CD4-positive, alpha-beta memory T cell (primary cell): Measurements from ENCODE around the gene MITF. TPM values are rescaled to one million over a fixed set of nuclear protein-coding genes. Genes with fewer than 3 reads are reported as not detected.

Source experiments
- CTCF ChIA-PET: fragments of 350-600 bp; sonication (Branson Sonifier 250); formaldehyde crosslinking; loops from one replicate; lab custom pipeline; 2021; ENCODE audit warnings: inconsistent platforms; ENCODE audit not compliant: partially characterized antibody; lab: Charles Lee
- POLR2A ChIA-PET: fragments of 350-600 bp; sonication (Branson Sonifier 250); formaldehyde crosslinking; loops from one replicate; lab custom pipeline; 2021; ENCODE audit not compliant: partially characterized antibody; lab: Charles Lee
- DNase-seq, 5 donors: peaks; one replicate each; pipeline versions ENCODE4 v3.0.0 to v3.0.0-alpha.2; 2020 to 2022; ENCODE audit warnings: mixed read lengths in 1 of 5
- H3K27ac ChIP-seq: one replicate; pipeline ENCODE4 v1.7.0; 2013; ENCODE audit warnings: low read depth, low read length
- H3K27me3 ChIP-seq: 2 replicates; pipeline ENCODE4 v1.7.0; 2013; ENCODE audit warnings: mild to moderate bottlenecking, low read length, moderate library complexity; ENCODE audit not compliant: insufficient read depth
- H3K36me3 ChIP-seq: 2 replicates; pipeline ENCODE4 v1.7.0; 2013; ENCODE audit warnings: mild to moderate bottlenecking, low read length, moderate library complexity; ENCODE audit not compliant: insufficient read depth
- H3K4me1 ChIP-seq: 2 replicates; pipeline ENCODE4 v1.7.0; 2013; ENCODE audit warnings: mild to moderate bottlenecking, low read length, moderate library complexity; ENCODE audit not compliant: insufficient read depth
- H3K4me3 ChIP-seq, 2 donors: one replicate each; pipeline ENCODE4 v1.7.0; 2013; ENCODE audit warnings: low read length in 2 of 2, mild to moderate bottlenecking in 1 of 2
- H3K9me3 ChIP-seq, 2 donors: one replicate each; pipeline ENCODE4 v1.7.0; 2013; ENCODE audit warnings: low read length in 2 of 2, control low read depth in 1 of 2; ENCODE audit not compliant: control insufficient read depth in 1 of 2
- H3K27ac Mint-ChIP-seq, 7 donors: one replicate each; pipeline ENCODE4 v1.8.0; 2020 to 2021; ENCODE audit warnings: mixed read lengths in 7 of 7, mild to moderate bottlenecking in 6 of 7, inconsistent platforms in 3 of 7, moderate library complexity in 3 of 7
- H3K27me3 Mint-ChIP-seq, 2 donors: one replicate each; pipeline ENCODE4 v1.8.0; 2020 to 2021; ENCODE audit warnings: mixed read lengths in 2 of 2
- H3K36me3 Mint-ChIP-seq, 2 donors: one replicate each; pipeline ENCODE4 v1.8.0; 2020 to 2021; ENCODE audit warnings: mixed read lengths in 2 of 2, inconsistent platforms in 1 of 2, mild to moderate bottlenecking in 1 of 2
- H3K4me1 Mint-ChIP-seq, 4 donors: one replicate each; pipeline ENCODE4 v1.8.0; 2020 to 2021; ENCODE audit warnings: mixed read lengths in 4 of 4, mild to moderate bottlenecking in 1 of 4
- H3K4me3 Mint-ChIP-seq, 8 donors: one replicate each; pipeline ENCODE4 v1.8.0; 2020 to 2021; ENCODE audit warnings: mixed read lengths in 8 of 8, mild to moderate bottlenecking in 7 of 8, moderate library complexity in 6 of 8, inconsistent platforms in 3 of 8
- H3K9me3 Mint-ChIP-seq, 8 donors: one replicate each; pipeline ENCODE4 v1.8.0; 2020 to 2021; ENCODE audit warnings: mixed read lengths in 8 of 8, mild to moderate bottlenecking in 5 of 8, inconsistent platforms in 3 of 8, moderate library complexity in 1 of 8
- intact Hi-C: fragments of 100-400 bp; cut with micrococcal nuclease; formaldehyde crosslinking; loops from one replicate; pipeline ENCODE4 v1.15.1; 2023
- polyA plus RNA-seq, 2 donors: library from polyadenylated mRNA; unstranded; fragments of 300-500 nt; fragmentation: Illumina TruSeq; gene quantifications; one replicate each; pipeline ENCODE4 v1.2.3, GENCODE V29; 2021
- total RNA-seq, 2 experiments: library from RNA; stranded (reverse); gene quantifications; one replicate each; pipeline ENCODE4 v1.2.3, GENCODE V29; 2021

MITF gene
- total and polyA plus RNA-seq, 4 experiments from 2014 or later: 0.80 to 1.5 TPM; not detected in 2

DNA sequence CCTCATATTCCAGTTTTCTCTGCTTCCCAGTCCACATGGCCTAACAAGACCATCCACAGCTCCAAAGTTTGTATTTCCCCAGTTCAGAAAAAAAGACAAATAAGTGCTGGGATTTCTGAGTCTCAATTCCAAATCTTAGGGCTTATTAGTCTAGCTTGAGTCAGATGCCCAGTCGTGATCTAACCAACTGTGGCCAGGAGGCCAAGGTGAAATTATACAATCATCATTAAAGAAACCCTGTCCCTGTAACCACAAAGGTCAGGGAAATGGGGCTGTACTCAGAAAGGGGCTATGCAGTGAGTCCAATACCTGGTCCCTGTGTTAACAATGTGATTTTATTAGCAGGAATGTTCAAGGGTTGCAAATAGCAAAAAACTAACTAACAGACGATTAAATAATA, 40.5 kb upstream of the MITF start:
- ChIA-PET POLR2A (no interaction called here), CTCF (no interaction called here)
- Histone ChIP-seq H3K9me3 (no peaks in the 10 kb centered on the region), H3K27ac (no peak overlapping the region), H3K4me3 (no peak overlapping the region), H3K4me1 (no peaks in the 10 kb centered on the region), H3K36me3 (no peaks in the 10 kb centered on the region), H3K27me3 (no peaks in the 10 kb centered on the region)
- no peak overlapping the region for H3K27ac Mint-ChIP-seq
- no peak overlapping the region for H3K4me3 Mint-ChIP-seq
- no peaks in the 10 kb centered on the region for H3K36me3 Mint-ChIP-seq
- intact Hi-C loops: no loop called here
- H3K27me3 Mint-ChIP-seq: no peaks in the 10 kb centered on the region
- H3K4me1 Mint-ChIP-seq: no peaks in the 10 kb centered on the region
- no peak for DNase-seq
- H3K9me3 Mint-ChIP-seq: peaks cover 0 to 17% (median 4%) of the 10 kb centered on the region in 8 donors

DNA sequence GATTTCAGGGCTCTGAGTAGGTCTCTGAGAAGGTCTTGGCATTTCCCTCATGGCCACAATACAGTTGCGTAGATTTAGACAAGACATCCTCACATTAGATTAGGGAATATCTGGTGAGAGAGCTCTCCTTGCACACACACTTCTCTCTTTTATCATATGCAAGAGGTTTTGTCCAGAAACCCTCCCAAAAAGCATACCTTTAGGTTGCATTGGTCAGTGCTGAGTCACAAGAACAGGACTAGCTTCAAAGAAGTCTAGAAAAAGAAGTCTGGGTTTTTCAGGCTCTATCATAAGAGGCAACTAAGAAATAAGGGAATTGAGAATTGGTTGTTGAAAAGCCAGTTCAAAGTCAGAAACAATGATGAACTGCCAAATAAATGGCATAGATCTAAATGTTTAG, 40.1 kb upstream of the MITF start:
- CTCF ChIA-PET: no interaction called here
- POLR2A ChIA-PET: no interaction called here

GRCh38 chr3:69700949-69701348, 38.3 kb upstream of the MITF start:
- no peaks in the 10 kb centered on the region for H3K4me1 Mint-ChIP-seq
- H3K4me3 Mint-ChIP-seq: no peak overlapping the region
- intact Hi-C loops: no loop called here
- ChIA-PET CTCF (no interaction called here), POLR2A (no interaction called here)
- Histone ChIP-seq H3K27me3 (no peaks in the 10 kb centered on the region), H3K4me1 (no peaks in the 10 kb centered on the region), H3K27ac (no peak overlapping the region), H3K36me3 (no peaks in the 10 kb centered on the region), H3K9me3 (no peaks in the 10 kb centered on the region), H3K4me3 (no peak overlapping the region)
- peaks cover 0 to 17% (median 4%) of the 10 kb centered on the region in 8 donors for H3K9me3 Mint-ChIP-seq
- H3K27me3 Mint-ChIP-seq: peaks cover 0 to 1% of the 10 kb centered on the region in 2 donors
- no peaks in the 10 kb centered on the region for H3K36me3 Mint-ChIP-seq
- no peak for DNase-seq
- H3K27ac Mint-ChIP-seq: no peak overlapping the region

More for the DNA sequence above, 40.1 kb upstream of the MITF start:
- H3K4me3 ChIP-seq: no peak overlapping the region
- Mint-ChIP-seq H3K4me3 (no peak overlapping the region), H3K9me3 (peaks cover 0 to 17% (median 4%) of the 10 kb centered on the region in 8 donors), H3K36me3 (no peaks in the 10 kb centered on the region), H3K27me3 (peaks cover 0 to under 1% of the 10 kb centered on the region in 2 donors), H3K27ac (no peak overlapping the region), H3K4me1 (no peaks in the 10 kb centered on the region)
- intact Hi-C loops: no loop called here
- H3K27me3 ChIP-seq: no peaks in the 10 kb centered on the region
- H3K27ac ChIP-seq: no peak overlapping the region
- H3K4me1 ChIP-seq: no peaks in the 10 kb centered on the region
- H3K9me3 ChIP-seq: no peaks in the 10 kb centered on the region
- no peaks in the 10 kb centered on the region for H3K36me3 ChIP-seq
- DNase-seq: no peak

- Mint-ChIP-seq H3K4me1 (no peaks in the 10 kb centered on the region), H3K27ac (no peak overlapping the region), H3K36me3 (no peaks in the 10 kb centered on the region), H3K4me3 (no peak overlapping the region), H3K27me3 (no peaks in the 10 kb centered on the region), H3K9me3 (peaks cover 0 to 7% (median 0%) of the 10 kb centered on the region in 8 donors)
- ChIA-PET POLR2A (no interaction called here), CTCF (no interaction called here)
- Histone ChIP-seq H3K4me1 (no peaks in the 10 kb centered on the region), H3K36me3 (no peaks in the 10 kb centered on the region), H3K27ac (no peak overlapping the region), H3K4me3 (no peak overlapping the region), H3K27me3 (no peaks in the 10 kb centered on the region), H3K9me3 (no peaks in the 10 kb centered on the region)
- intact Hi-C loops: no loop called here
- no peak for DNase-seq
Measured at GRCh38 chr3:69710153-69710977, 28.9 kb upstream of the MITF start.

DNA sequence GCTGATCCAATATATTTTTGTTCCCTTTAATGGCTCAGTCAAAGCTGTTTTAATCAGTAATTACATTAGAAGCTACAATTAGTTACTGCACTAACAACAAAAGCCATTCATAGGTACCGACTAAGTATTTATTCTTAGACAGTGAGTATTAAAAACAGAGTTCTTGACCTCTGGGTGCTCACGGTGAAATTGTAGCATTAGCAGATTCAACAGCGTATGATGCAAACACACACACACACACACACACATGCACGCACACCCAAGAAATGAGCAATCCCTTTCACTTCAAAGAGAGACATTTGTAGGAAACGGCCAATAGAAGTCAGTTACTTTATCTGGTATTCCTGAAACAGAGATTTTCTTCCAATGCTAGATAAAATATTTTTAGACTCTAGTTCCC, 27.0 kb upstream of the MITF start:
- Mint-ChIP-seq H3K4me1 (no peaks in the 10 kb centered on the region), H3K27me3 (no peaks in the 10 kb centered on the region), H3K36me3 (no peaks in the 10 kb centered on the region), H3K4me3 (no peak overlapping the region), H3K27ac (no peak overlapping the region), H3K9me3 (peaks cover 0 to 9% (median 0%) of the 10 kb centered on the region in 8 donors)
- Histone ChIP-seq H3K27me3 (no peaks in the 10 kb centered on the region), H3K4me1 (no peaks in the 10 kb centered on the region), H3K4me3 (no peak overlapping the region), H3K36me3 (no peaks in the 10 kb centered on the region), H3K27ac (no peak overlapping the region), H3K9me3 (no peaks in the 10 kb centered on the region)
- intact Hi-C loops: no loop called here
- ChIA-PET POLR2A (no interaction called here), CTCF (no interaction called here)
- no peak for DNase-seq

DNA sequence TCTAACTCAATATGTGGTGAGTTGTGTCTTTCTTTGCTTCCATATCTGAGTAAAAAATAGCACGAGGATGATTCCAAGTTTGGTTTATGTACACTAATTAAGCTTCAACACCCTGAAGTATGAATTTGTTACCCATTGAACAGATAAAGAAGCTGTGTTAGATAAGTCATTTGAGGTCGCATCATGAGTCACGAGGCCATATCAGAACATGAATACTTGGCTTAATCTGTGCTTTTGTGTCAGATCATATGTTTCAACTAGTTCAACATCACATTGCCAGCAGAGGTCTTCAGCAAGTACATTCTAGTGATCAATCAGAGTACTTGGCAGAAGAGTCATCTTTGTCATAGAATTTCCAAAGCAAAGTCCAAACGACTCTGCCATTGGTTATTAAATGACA, 26.3 kb upstream of the MITF start:
- no peak for DNase-seq
- ChIA-PET CTCF (no interaction called here), POLR2A (no interaction called here)
- H3K36me3 Mint-ChIP-seq: no peaks in the 10 kb centered on the region
- H3K9me3 ChIP-seq: no peaks in the 10 kb centered on the region
- H3K27me3 Mint-ChIP-seq: no peaks in the 10 kb centered on the region
- H3K9me3 Mint-ChIP-seq: peaks cover 0 to 9% (median under 1%) of the 10 kb centered on the region in 8 donors
- H3K27me3 ChIP-seq: no peaks in the 10 kb centered on the region
- H3K36me3 ChIP-seq: no peaks in the 10 kb centered on the region
- intact Hi-C loops: no loop called here
- H3K4me3 ChIP-seq: no peak overlapping the region
- H3K4me1 Mint-ChIP-seq: no peaks in the 10 kb centered on the region
- H3K4me1 ChIP-seq: no peaks in the 10 kb centered on the region
- H3K27ac ChIP-seq: no peak overlapping the region
- H3K27ac Mint-ChIP-seq: no peak overlapping the region
- no peak overlapping the region for H3K4me3 Mint-ChIP-seq

GRCh38 chr3:69715204-69715603, 24.1 kb upstream of the MITF start:
- Mint-ChIP-seq H3K4me1 (no peaks in the 10 kb centered on the region), H3K27me3 (peaks cover 0 to 4% of the 10 kb centered on the region in 2 donors), H3K4me3 (no peak overlapping the region), H3K27ac (no peak overlapping the region), H3K9me3 (peaks cover 0 to 9% (median under 1%) of the 10 kb centered on the region in 8 donors), H3K36me3 (no peaks in the 10 kb centered on the region)
- no peaks in the 10 kb centered on the region for H3K9me3 ChIP-seq
- H3K4me1 ChIP-seq: no peaks in the 10 kb centered on the region
- H3K27ac ChIP-seq: no peak overlapping the region
- ChIA-PET CTCF (no interaction called here), POLR2A (no interaction called here)
- no peaks in the 10 kb centered on the region for H3K27me3 ChIP-seq
- intact Hi-C loops: no loop called here
- no peak overlapping the region for H3K4me3 ChIP-seq
- DNase-seq: no peak
- no peaks in the 10 kb centered on the region for H3K36me3 ChIP-seq
